ENCODE measurements around the gene USP12.

DNA sequence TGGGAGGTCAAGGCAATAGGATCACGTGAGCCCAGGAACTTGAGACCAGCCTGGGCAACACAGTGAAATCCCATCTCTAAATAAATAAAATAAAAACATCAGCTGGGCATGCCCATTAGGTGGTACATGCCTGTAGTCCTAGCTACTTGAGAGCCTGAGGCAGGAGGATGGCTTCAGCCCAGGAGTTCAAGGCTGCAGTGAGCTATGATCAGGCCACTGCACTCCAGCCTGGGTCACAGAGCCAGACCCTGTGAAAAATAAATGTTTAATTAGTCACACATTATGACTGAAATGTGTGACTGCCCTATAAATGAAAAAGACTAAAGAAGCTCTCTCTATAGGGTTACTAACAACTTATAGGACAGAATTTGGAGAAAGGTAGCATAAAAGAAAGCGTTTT, 37.7 kb downstream of the USP12 start:
- TF ChIP-seq, protein P1, sequence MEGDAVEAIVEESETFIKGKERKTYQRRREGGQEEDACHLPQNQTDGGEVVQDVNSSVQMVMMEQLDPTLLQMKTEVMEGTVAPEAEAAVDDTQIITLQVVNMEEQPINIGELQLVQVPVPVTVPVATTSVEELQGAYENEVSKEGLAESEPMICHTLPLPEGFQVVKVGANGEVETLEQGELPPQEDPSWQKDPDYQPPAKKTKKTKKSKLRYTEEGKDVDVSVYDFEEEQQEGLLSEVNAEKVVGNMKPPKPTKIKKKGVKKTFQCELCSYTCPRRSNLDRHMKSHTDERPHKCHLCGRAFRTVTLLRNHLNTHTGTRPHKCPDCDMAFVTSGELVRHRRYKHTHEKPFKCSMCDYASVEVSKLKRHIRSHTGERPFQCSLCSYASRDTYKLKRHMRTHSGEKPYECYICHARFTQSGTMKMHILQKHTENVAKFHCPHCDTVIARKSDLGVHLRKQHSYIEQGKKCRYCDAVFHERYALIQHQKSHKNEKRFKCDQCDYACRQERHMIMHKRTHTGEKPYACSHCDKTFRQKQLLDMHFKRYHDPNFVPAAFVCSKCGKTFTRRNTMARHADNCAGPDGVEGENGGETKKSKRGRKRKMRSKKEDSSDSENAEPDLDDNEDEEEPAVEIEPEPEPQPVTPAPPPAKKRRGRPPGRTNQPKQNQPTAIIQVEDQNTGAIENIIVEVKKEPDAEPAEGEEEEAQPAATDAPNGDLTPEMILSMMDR (IDR thresholded peaks at IDR 0.05), result no peak
- TF ChIP-seq POLR2AphosphoS5 (IDR thresholded peaks at IDR 0.05), result no peak
- no peak for TF ChIP-seq POLR2A (IDR thresholded peaks at IDR 0.05)

All from suprapubic skin (tissue), 4 donors.